MM.1S (cell line): ENCODE results near the gene TUBGCP2.

Experiments used
- DNase-seq: peaks from one replicate; pipeline ENCODE4 v3.0.0-alpha.2; 2015
- H2AFZ ChIP-seq: fragments of 300-600 bp; sonication (generic); 2 replicates; pipeline ENCODE4 v1.6.0; 2016; ENCODE audit warnings: antibody characterized with exemption, low read length
- H3F3A ChIP-seq: fragments of 300-600 bp; sonication (generic); 2 replicates; pipeline ENCODE4 v1.6.1; 2016; ENCODE audit warnings: mild to moderate bottlenecking, antibody characterized with exemption, low read length, moderate library complexity, mixed read lengths; ENCODE audit not compliant: insufficient read depth
- H3K27ac ChIP-seq: fragments of 300-600 bp; sonication (generic); 2 replicates; pipeline ENCODE4 v1.5.1; 2016; ENCODE audit warnings: mild to moderate bottlenecking, low read length
- H3K27me3 ChIP-seq: fragments of 300-600 bp; sonication (generic); replicated peaks from 2 replicates; pipeline ENCODE4 v1.6.0; 2016; ENCODE audit warnings: low read length; ENCODE audit not compliant: insufficient read depth
- H3K36me3 ChIP-seq: fragments of 300-600 bp; sonication (generic); replicated peaks from 2 replicates; pipeline ENCODE4 v1.6.1; 2016; ENCODE audit warnings: mild to moderate bottlenecking, low read length, mixed read lengths; ENCODE audit not compliant: insufficient read depth
- H3K4me1 ChIP-seq: fragments of 300-600 bp; sonication (generic); 2 replicates; pipeline ENCODE4 v1.6.1; 2016; ENCODE audit warnings: low read length, mixed read lengths
- H3K4me2 ChIP-seq: fragments of 300-600 bp; sonication (generic); 2 replicates; pipeline ENCODE4 v1.6.0; 2016; ENCODE audit warnings: low read depth, low read length
- H3K4me3 ChIP-seq: fragments of 300-600 bp; sonication (generic); 2 replicates; pipeline ENCODE4 v1.5.1; 2016; ENCODE audit warnings: low read length, mixed read lengths
- H3K79me2 ChIP-seq: fragments of 300-600 bp; sonication (generic); 2 replicates; pipeline ENCODE4 v1.6.1; 2016; ENCODE audit warnings: mixed run types, low read length, mixed read lengths
- H3K9ac ChIP-seq: fragments of 300-600 bp; sonication (generic); 2 replicates; pipeline ENCODE4 v1.6.1; 2016; ENCODE audit warnings: low read length, mixed read lengths
- H3K9me2 ChIP-seq: fragments of 300-600 bp; sonication (generic); replicated peaks from 2 replicates; pipeline ENCODE4 v1.6.1; 2016; ENCODE audit warnings: mild to moderate bottlenecking, low read length, mixed read lengths; ENCODE audit not compliant: insufficient read depth
- H3K9me3 ChIP-seq: fragments of 300-600 bp; sonication (generic); replicated peaks from 2 replicates; pipeline ENCODE4 v1.6.1; 2016; ENCODE audit warnings: mild to moderate bottlenecking, low read length, mixed read lengths; ENCODE audit not compliant: insufficient read depth
- H4K20me1 ChIP-seq: fragments of 300-600 bp; sonication (generic); 2 replicates; pipeline ENCODE4 v1.6.1; 2016; ENCODE audit warnings: mild to moderate bottlenecking, low read length, moderate library complexity, mixed read lengths; ENCODE audit not compliant: insufficient read depth
- CTCF ChIP-seq: fragments of 300-600 bp; sonication (generic); IDR thresholded peaks from 2 replicates; pipeline ENCODE4 v1.5.1; 2016; ENCODE audit warnings: antibody characterized with exemption, low read length, mixed read lengths
- EZH2 ChIP-seq: fragments of 300-600 bp; sonication (generic); optimal IDR thresholded peaks from 2 replicates; pipeline ENCODE3; 2017; ENCODE audit warnings: low read depth, mild to moderate bottlenecking, antibody characterized with exemption, low read length, mixed read lengths
- EZH2phosphoT487 ChIP-seq: fragments of 300-600 bp; sonication (generic); IDR thresholded peaks from 2 replicates; pipeline ENCODE4 v1.6.1; 2018; ENCODE audit warnings: antibody characterized with exemption, low read length

The TUBGCP2 gene

GRCh38 chr10:133335246-133336117 lies 26.8 kb upstream of the TUBGCP2 start:
- no peaks in the 10 kb centered on the region for H3K9me3 ChIP-seq
- no peak for TF ChIP-seq EZH2phosphoT487
- TF ChIP-seq EZH2, result no peak
- no peak for TF ChIP-seq CTCF
- no peak for DNase-seq
- no peaks in the 10 kb centered on the region for H3K79me2 ChIP-seq
- no peak overlapping the region for H3K27ac ChIP-seq
- H3K9me2 ChIP-seq, result no peaks in the 10 kb centered on the region
- H2AFZ ChIP-seq, result no peak overlapping the region
- H3K36me3 ChIP-seq, result no peaks in the 10 kb centered on the region
- no peak overlapping the region for H3K9ac ChIP-seq
- H3K27me3 ChIP-seq, result peaks cover 47% of the 10 kb centered on the region
- no peaks in the 10 kb centered on the region for H4K20me1 ChIP-seq
- H3K4me3 ChIP-seq, result no peak overlapping the region
- H3K4me1 ChIP-seq, result no peaks in the 10 kb centered on the region
- H3F3A ChIP-seq, result no peaks in the 10 kb centered on the region
- H3K4me2 ChIP-seq, result peak overlapping the region; percentile 27; the same call in 1 of the 2 replicates

DNA sequence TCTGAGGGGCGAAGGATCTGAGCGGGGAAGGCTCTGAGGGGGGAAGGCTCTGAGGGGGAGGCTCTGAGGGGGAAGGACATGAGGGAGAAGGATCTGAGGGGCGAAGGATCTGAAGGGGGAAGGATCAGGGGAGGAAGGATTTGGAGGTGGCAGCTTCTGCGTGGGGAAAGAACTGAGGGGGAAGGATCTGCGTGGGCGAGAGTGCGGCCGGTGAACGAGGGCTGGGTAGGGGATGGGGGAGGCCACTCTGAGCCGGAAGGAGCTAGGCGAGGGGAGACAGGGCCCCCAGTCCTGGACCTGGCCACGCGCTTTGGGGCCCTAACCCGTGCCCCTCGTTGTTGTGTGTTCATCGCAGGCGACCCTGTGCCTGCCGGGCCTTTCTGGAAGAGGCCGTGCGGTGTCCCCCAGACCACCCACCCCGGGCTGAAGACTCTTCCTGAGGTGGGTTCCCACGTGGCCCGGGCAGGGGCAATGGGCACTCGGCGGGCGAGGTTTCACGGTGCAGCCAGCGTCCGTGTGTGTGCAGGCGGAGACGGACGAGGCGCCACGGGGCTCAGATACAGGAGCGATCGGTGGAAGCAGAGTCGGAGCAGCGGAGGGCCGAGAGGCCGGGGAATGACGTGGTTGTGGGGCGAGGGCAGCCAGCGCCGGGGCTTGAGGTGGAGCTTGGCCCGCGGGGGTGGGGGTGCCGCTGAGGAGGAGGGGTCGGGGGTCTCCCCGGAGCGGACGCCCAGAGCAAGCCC lies 26.0 kb upstream of the TUBGCP2 start:
- no peak overlapping the region for H3K27ac ChIP-seq
- H3F3A ChIP-seq, result no peaks in the 10 kb centered on the region
- H3K36me3 ChIP-seq, result no peaks in the 10 kb centered on the region
- no peaks in the 10 kb centered on the region for H3K9me2 ChIP-seq
- H3K9me3 ChIP-seq, result no peaks in the 10 kb centered on the region
- no peak overlapping the region for H2AFZ ChIP-seq
- no peaks in the 10 kb centered on the region for H4K20me1 ChIP-seq
- no peak for DNase-seq
- peaks cover 39% of the 10 kb centered on the region for H3K27me3 ChIP-seq
- no peak for TF ChIP-seq EZH2phosphoT487
- no peak for TF ChIP-seq CTCF
- no peak for TF ChIP-seq EZH2
- H3K4me2 ChIP-seq, result no peak overlapping the region
- H3K4me1 ChIP-seq, result no peaks in the 10 kb centered on the region
- no peak overlapping the region for H3K9ac ChIP-seq
- H3K4me3 ChIP-seq, result no peak overlapping the region
- no peaks in the 10 kb centered on the region for H3K79me2 ChIP-seq

- no peak for DNase-seq
- peaks cover 53% of the 10 kb centered on the region for H3K27me3 ChIP-seq
- no peaks in the 10 kb centered on the region for H3K9me3 ChIP-seq
These were observed 24.4 kb upstream of the TUBGCP2 start for GRCh38 chr10:133332936-133333699.

More at GRCh38 chr10:133332936-133333699, 24.4 kb upstream of the TUBGCP2 start:
- Histone ChIP-seq H4K20me1 (no peaks in the 10 kb centered on the region), H3F3A (no peaks in the 10 kb centered on the region), H2AFZ (no peak overlapping the region), H3K79me2 (no peaks in the 10 kb centered on the region), H3K9me2 (no peaks in the 10 kb centered on the region), H3K27ac (no peak overlapping the region), H3K9ac (no peak overlapping the region), H3K4me2 (no peak overlapping the region), H3K4me3 (no peak overlapping the region), H3K36me3 (no peaks in the 10 kb centered on the region), H3K4me1 (no peaks in the 10 kb centered on the region)
- TF ChIP-seq CTCF, result no peak
- TF ChIP-seq EZH2phosphoT487, result no peak
- no peak for TF ChIP-seq EZH2
